Hepatocyte (in vitro differentiated cells): ENCODE data around the gene LHX5. TPM values are rescaled to one million over a fixed set of nuclear protein-coding genes. Genes with fewer than 3 reads are reported as not detected.
A peak's percentile ranks its signal among the peaks of the same experiment; 100 is the strongest.

Experiments used
- DNase-seq: peaks from one replicate; pipeline ENCODE4 v3.0.0-alpha.2; 2016; ENCODE audit warnings: low spot score
- H2AFZ ChIP-seq: fragments of 200-600 bp; sonication (generic); 2 replicates; pipeline ENCODE4 v1.6.0; 2016; ENCODE audit warnings: antibody characterized with exemption, mild to moderate bottlenecking
- H3K27ac ChIP-seq: fragments of 200-600 bp; sonication (generic); 2 replicates; pipeline ENCODE4 v1.5.1; 2016; ENCODE audit warnings: mild to moderate bottlenecking
- H3K27me3 ChIP-seq: fragments of 200-600 bp; sonication (generic); 2 replicates; pipeline ENCODE4 v1.6.1; 2016
- H3K36me3 ChIP-seq: fragments of 200-600 bp; sonication (generic); replicated peaks from 2 replicates; pipeline ENCODE4 v1.5.1; 2016; ENCODE audit warnings: low read depth; ENCODE audit not compliant: insufficient read depth
- H3K4me1 ChIP-seq: fragments of 200-600 bp; sonication (generic); 2 replicates; pipeline ENCODE4 v1.5.1; 2016; ENCODE audit warnings: mild to moderate bottlenecking, moderate library complexity; ENCODE audit not compliant: insufficient read depth
- H3K4me2 ChIP-seq: fragments of 200-600 bp; sonication (generic); 2 replicates; pipeline ENCODE4 v1.6.0; 2016
- H3K4me3 ChIP-seq: fragments of 200-600 bp; sonication (generic); 2 replicates; pipeline ENCODE4 v1.5.1; 2016; ENCODE audit warnings: mild to moderate bottlenecking
- H3K79me2 ChIP-seq: fragments of 200-600 bp; sonication (generic); 2 replicates; pipeline ENCODE4 v1.6.0; 2017; ENCODE audit warnings: mild to moderate bottlenecking
- H3K9me2 ChIP-seq: fragments of 200-600 bp; sonication (generic); replicated peaks from 2 replicates; pipeline ENCODE4 v1.6.0; 2017; ENCODE audit warnings: mild to moderate bottlenecking; ENCODE audit not compliant: insufficient read depth
- H3K9me3 ChIP-seq: fragments of 200-600 bp; sonication (generic); 2 replicates; pipeline ENCODE4 v1.5.1; 2016; ENCODE audit warnings: low read depth, mild to moderate bottlenecking
- H4K20me1 ChIP-seq: fragments of 200-600 bp; sonication (generic); 2 replicates; pipeline ENCODE4 v1.6.0; 2016; ENCODE audit warnings: mild to moderate bottlenecking; ENCODE audit not compliant: insufficient read depth, poor library complexity, severe bottlenecking
- CTCF ChIP-seq: fragments of 200-600 bp; sonication (generic); IDR thresholded peaks from 2 replicates; pipeline ENCODE4 v1.5.1; 2016; ENCODE audit warnings: antibody characterized with exemption, mild to moderate bottlenecking; ENCODE audit not compliant: poor library complexity
- EZH2 ChIP-seq: fragments of 200-600 bp; sonication (generic); IDR thresholded peaks from 2 replicates; pipeline ENCODE4 v1.6.1; 2016; ENCODE audit warnings: antibody characterized with exemption, mild to moderate bottlenecking, borderline replicate concordance
- EZH2phosphoT487 ChIP-seq: fragments of 200-600 bp; sonication (generic); IDR thresholded peaks from one replicate; pipeline ENCODE4 v1.6.1; 2018; ENCODE audit warnings: antibody characterized with exemption, mild to moderate bottlenecking, low read depth, moderate library complexity; ENCODE audit not compliant: unreplicated experiment, severe bottlenecking
- WGBS: methylation state at CpG from one replicate; pipeline ENCODE4 v1.1.6; 2016; ENCODE audit warnings: low lambda C conversion rate; ENCODE audit errors: missing lambda C conversion rate; 5-methylcytosine and 5-hydroxymethylcytosine counted together
- polyA plus RNA-seq: library from polyadenylated mRNA; unstranded; fragments of >200 nt; fragmentation: Nextera tagmentation; extraction: Ambion mirVana; gene quantifications from 2 replicates; pipeline ENCODE4 v1.2.1, GENCODE V29; 2016
- total RNA-seq: library from RNA; depleted of rRNA; stranded (reverse); fragments of >200 nt; gene quantifications from 2 replicates; pipeline ENCODE4 v1.2.3, GENCODE V29; 2014

LHX5 gene
- total and polyA plus RNA-seq, 2 experiments from 2014 or later, result 0.06 to 0.10 TPM

- no peaks in the 10 kb centered on the region for H3K9me3 ChIP-seq
- no peak overlapping the region for H3K4me3 ChIP-seq
- no peaks in the 10 kb centered on the region for H3K36me3 ChIP-seq
- no peak overlapping the region for H2AFZ ChIP-seq
- peak; percentile 73 for TF ChIP-seq CTCF
- no peak for TF ChIP-seq EZH2phosphoT487
- H3K27ac ChIP-seq, result no peak overlapping the region
- no peak overlapping the region for H3K4me2 ChIP-seq
- no peaks in the 10 kb centered on the region for H4K20me1 ChIP-seq
- peak; percentile 53 for DNase-seq
- 54% methylated on average over 19 of the region's 20 CpGs for WGBS
- H3K9me2 ChIP-seq, result no peaks in the 10 kb centered on the region
- no peaks in the 10 kb centered on the region for H3K4me1 ChIP-seq
- no peaks in the 10 kb centered on the region for H3K27me3 ChIP-seq
- H3K79me2 ChIP-seq, result peaks cover 3% of the 10 kb centered on the region
Observed at GRCh38 chr12:113424915-113425823, 46.5 kb downstream of the LHX5 start.

GRCh38 chr12:113424456-113424855, 47.2 kb downstream of the LHX5 start:
- H3K4me1 ChIP-seq, result no peaks in the 10 kb centered on the region
- no peak overlapping the region for H3K4me2 ChIP-seq
- H3K9me2 ChIP-seq, result no peaks in the 10 kb centered on the region
- DNase-seq, result no peak
- H3K27me3 ChIP-seq, result no peaks in the 10 kb centered on the region
- H3K9me3 ChIP-seq, result no peaks in the 10 kb centered on the region
- H3K36me3 ChIP-seq, result no peaks in the 10 kb centered on the region
- H3K27ac ChIP-seq, result no peak overlapping the region
- H4K20me1 ChIP-seq, result no peaks in the 10 kb centered on the region
- H3K4me3 ChIP-seq, result no peak overlapping the region
- no peak for TF ChIP-seq EZH2
- no peak for TF ChIP-seq CTCF
- TF ChIP-seq EZH2phosphoT487, result no peak
- WGBS, result 87% methylated on average over 1 of the region's 1 CpG
- H2AFZ ChIP-seq, result no peak overlapping the region
- peaks cover 3% of the 10 kb centered on the region for H3K79me2 ChIP-seq

GRCh38 chr12:113422886-113423669, 48.6 kb downstream of the LHX5 start:
- peaks cover 3% of the 10 kb centered on the region for H3K79me2 ChIP-seq

More at GRCh38 chr12:113422886-113423669, 48.6 kb downstream of the LHX5 start:
- Histone ChIP-seq H3K27ac (peak overlapping the region; percentile 85), H3K9me2 (no peaks in the 10 kb centered on the region), H3K36me3 (no peaks in the 10 kb centered on the region), H4K20me1 (no peaks in the 10 kb centered on the region), H3K27me3 (no peaks in the 10 kb centered on the region), H3K9me3 (no peaks in the 10 kb centered on the region), H3K4me2 (peak overlapping the region; percentile 75), H3K4me3 (no peak overlapping the region), H3K4me1 (peaks cover 5% of the 10 kb centered on the region), H2AFZ (no peak overlapping the region)
- no peak for DNase-seq
- WGBS, result 86% methylated on average over 6 of the region's 6 CpGs
- TF ChIP-seq EZH2phosphoT487, result no peak
- no peak for TF ChIP-seq EZH2
- TF ChIP-seq CTCF, result no peak
